HG03378 (cell line): ENCODE results near the gene RUNDC1.
"Not testable (repeated sequence)": the region's sequence is repeated elsewhere in the genome, so short reads cannot be mapped to it uniquely, and the experiment has no call there.

ENCODE experiments used
- ATAC-seq: cut with Tn5 transposase; IDR thresholded peaks from one replicate; pipeline ENCODE4 v1.9.1; 2021; ENCODE audit warnings: mild to moderate bottlenecking, moderate library complexity; ENCODE audit not compliant: unreplicated experiment

The RUNDC1 gene

DNA sequence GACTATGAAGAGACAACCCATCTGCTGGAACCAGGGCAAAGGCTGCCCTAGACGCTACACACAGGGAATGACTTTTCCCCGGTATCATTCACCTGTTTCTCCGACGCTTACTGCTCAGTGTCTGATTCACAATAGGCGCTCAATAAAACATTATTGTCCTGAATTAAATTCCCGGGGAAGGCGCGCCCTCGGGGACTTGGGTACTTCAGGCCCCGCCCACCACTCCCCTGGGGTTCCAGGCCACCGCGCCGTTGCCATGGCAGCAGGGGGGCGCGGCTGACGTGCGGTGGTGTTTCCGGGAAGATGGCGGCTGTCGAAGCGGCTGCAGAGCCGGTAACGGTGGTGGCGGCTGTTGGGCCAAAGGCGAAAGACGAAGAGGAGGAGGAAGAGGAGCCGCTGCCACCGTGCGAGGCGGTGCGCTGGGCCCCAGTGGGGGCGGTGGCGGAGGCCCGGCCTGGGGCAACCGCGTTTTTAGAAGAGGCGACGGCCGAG is at the start of gene RUNDC1:
Gene RUNDC1, plus strand, starts transcription at position 292 of the 492 bp plus-strand sequence. Its CDS starts 12 bp downstream, at position 304.
- ATAC-seq: no peak

DNA sequence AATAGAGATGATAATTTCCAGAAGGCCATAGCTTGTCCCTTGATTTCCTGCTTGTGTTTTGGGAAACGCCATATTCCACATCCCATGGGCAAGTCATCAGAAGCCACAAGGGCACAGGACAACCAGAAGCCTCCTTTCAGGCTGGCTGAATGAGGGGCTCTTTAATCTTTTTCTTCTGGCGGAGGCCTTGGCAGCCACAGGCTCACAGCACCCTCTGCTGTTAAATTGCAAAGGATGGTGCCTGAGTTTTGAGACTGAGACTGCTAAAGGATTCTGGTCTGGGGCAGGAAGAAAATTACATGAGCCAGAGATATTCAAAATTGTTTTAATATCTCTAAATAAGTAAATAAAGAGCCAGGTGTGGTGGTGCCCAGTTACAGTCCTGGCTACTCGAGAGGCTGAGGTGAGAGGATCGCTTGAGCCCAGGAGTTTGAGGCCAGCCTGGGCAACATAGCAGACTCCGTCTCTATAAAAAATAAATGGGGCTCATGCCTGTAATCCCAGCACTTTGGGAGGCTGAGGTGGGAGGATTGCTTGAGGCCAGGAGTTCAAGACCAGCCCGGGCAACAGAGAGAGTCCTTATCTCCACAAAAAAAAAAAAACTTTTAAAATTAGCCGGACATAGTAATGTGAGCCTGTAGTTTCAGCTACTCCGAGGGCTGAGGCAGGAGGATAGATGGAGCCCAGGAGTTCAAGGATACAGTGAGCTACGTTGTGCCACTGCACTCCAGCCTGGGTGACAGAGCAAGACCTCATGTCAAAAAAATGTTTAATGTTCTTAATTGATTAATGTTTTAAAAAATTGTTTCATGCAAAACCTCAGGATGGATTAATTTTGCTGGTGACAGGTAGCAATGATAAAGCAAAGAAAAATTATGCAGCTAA is 42.4 kb upstream of the RUNDC1 start:
- no peak for ATAC-seq

DNA sequence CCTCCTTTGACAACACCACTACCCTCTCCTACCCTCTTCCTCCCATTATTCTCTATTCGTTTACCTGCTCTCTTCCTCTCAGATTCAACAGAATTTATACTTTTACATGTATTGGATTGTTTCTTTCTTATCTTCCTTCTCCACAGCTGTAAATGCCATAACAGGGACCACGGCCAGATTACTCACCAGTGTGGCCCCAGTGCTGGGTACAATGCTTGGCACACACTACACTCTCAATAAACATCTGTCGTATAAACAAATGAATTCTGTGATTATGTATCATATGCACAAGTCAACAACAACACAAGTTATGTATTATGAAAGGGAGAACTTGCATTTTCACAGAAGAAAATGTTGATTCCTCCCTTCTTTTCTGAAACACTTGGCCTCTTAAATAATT is 36.2 kb upstream of the RUNDC1 start:
- ATAC-seq: no peak

GRCh38 chr17:42946812-42947211 is 33.6 kb upstream of the RUNDC1 start:
- no peak for ATAC-seq

DNA sequence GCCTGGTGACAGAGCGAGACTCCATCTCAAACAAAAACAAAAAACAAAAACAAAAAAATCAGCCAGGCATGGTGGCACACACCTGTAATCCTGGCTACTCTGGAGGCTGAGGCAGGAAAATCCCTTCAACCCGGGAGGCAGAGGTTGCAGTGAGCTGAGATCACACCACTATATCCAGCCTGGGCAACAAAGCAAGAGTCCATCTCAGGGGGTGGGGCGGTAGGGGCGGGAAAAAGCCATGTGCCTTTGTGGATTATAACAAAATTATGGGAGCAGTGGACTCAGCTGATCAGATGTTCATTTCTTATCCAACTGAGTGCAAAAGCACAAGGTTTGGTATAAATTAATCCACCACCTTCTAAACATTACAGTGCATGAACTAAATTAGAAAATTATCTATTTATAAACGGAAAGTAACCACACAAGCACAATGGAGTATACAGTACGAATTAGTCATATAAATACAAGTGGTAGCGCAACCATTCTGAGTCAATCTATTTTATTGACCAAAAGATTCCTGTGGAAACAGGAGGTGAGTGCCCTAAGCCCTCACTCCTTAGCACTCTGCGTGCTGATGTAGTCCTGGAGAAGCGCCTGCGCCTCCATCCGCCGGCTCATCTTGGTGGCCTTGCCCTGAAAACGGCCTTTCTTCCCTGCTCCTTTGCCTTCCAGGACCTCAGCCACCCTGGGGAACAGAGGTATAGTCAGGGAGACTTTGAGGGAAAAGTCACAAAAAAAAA is 30.2 kb upstream of the RUNDC1 start:
- no peak for ATAC-seq

DNA sequence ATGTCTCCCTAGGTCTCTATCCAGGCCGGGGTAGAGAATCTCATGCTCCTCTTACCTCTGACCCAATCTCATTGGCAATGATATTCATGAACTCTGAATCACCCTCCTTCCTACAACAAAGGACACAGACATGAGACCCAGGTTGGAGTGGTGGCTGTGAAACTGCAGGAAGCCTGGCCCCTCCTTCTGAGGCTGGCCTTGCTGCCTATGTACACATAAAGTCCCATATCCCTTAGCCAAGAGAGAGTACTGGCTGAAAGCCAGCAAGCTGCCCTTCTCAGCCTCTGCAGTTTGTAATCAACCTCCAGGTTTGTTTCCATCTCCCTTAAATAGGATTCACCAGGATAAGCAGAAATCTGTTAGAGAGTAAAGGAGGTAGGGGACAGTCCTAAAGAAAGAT is 26.7 kb upstream of the RUNDC1 start:
- no peak for ATAC-seq

GRCh38 chr17:42964161-42964932 is 16.0 kb upstream of the RUNDC1 start, which contains the start of gene AARSD1:
Gene AARSD1, minus strand, starts transcription at chr17:42964454. Its CDS starts 14 bp downstream, at chr17:42964440.
- peak; percentile 71 for ATAC-seq

DNA sequence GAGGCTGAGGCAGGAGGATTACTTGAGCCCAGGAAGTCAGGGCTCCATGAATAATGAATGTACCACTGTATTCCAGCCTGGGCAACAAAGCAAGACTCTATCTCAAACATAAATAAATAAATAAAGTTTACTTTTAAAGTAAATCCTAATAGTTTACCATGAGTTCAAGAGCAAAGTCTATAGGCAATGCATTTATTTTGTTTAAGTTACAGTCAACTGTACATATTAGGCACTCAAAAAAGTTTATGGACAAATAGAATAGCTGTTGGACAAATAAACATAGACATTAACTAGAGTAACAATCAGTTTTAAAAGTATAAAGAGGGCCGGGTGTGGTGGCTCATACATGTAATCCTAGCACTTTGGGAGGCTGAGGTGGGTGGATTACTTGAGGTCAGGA is 12.4 kb upstream of the RUNDC1 start:
- no peak for ATAC-seq

DNA sequence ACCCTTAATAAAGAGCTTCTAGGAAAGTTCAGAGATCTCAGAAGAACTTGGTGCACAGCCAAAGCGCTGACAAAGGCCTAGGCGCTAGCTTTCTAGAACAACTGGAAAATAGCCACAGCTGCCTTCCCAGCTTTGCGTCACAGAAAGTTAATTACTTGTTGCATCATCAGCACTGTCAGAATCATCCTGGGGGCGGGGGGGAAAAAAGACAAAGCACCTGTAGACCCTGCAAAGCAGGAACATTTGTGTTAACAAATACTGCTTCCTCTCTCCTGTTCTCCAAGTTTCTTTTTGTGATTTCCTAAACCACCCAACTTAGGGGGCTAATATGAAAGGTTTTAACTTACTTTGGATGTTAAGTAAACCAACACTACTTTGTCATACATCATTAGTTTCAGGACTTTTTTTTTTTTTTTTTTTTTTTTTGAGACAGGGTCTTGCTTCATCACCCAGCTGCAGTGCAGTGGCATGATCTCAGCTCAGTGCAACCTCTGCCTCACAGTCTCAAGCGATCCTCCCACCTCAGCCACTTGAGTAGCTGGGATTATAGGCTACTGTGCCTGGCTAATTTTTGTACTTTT is 11.3 kb upstream of the RUNDC1 start:
- ATAC-seq: no peak

DNA sequence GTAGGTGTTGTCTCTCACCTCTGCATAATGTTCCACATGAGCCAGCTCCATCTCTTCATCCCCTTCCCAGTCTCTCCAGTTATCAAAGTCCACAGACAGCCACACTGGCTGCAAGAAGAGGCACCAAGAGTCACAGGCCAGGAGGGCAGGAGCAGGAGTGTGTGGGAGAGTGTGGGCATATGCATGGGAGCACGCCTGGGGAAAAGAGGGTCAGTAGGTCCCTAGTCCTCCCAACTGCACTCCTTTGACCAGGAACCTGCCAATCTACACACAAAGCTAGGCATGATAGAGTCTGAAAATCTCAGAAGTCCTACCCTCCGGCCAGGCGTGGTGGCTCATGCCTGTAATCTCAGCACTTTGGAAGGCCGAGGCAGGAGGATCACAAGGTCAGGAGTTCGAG is 8.8 kb upstream of the RUNDC1 start:
- ATAC-seq: no peak

- not testable (repeated sequence) for ATAC-seq
These were observed 7.0 kb upstream of the RUNDC1 start for GRCh38 chr17:42973323-42973722.

GRCh38 chr17:42975265-42975664 is 5.1 kb upstream of the RUNDC1 start:
- no peak for ATAC-seq

DNA sequence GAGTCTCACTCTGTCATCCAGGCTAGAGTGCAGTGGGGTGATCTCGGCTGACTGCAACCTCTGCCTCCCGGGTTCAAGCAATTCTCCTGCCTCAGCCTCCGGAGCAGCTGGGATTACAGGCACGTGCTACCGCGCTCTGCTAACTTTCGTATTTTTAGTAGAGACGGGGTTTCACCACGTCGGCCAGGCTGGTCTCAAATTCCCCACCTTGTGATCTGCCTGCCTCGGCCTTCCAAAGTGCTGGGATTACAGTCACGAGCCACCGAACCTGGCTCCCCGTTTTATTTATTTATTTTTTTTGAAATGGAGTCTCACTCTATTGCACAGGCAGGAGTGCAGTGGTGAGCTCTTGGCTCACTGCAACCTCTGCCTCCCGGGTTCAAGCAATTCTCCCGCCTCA is 4.7 kb upstream of the RUNDC1 start:
- ATAC-seq: not testable (repeated sequence)

DNA sequence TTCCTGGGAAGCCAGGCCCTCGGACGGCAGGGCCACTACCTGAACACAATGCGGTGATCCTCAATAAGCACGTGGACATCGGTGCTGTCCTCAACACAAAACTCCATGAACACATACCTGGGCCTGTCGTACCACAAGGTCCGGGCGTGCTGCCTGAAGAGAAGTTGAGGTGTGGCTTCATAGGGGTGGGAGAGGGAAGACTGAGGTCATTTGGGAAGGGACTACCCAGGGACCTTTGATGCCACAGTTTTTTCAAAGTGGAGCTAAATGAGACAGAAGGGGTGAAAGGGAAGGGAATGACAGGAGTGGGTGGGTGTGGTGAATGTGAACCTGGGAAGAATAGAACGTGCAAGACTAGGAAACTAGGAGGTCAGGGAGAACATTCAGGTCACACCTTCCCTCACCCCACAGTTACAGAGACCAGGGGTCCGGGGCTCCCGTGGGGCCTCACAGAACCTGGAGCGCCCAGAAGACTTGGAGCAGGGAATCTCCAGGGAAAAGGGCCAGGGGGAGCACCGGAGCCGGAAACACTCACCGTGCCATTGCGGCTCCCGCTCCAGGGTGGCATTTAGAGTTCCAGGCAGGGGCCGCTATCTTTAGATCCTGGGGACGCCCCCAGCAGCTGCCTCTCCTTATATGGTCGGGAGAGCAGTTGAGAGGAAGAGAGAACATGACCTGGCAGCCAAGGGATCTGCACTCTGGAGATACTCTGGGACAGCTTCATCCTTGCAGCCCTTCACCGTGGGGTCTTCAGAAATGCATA is 673 bp upstream of the RUNDC1 start, which contains the start of gene PTGES3L:
Gene PTGES3L, minus strand, starts transcription at position 570 of the 763 bp plus-strand sequence. Its CDS starts 27 bp downstream, at position 543.
- ATAC-seq: no peak

GRCh38 chr17:42980766-42981397 is 517 bp downstream of the RUNDC1 start:
- no peak for ATAC-seq

DNA sequence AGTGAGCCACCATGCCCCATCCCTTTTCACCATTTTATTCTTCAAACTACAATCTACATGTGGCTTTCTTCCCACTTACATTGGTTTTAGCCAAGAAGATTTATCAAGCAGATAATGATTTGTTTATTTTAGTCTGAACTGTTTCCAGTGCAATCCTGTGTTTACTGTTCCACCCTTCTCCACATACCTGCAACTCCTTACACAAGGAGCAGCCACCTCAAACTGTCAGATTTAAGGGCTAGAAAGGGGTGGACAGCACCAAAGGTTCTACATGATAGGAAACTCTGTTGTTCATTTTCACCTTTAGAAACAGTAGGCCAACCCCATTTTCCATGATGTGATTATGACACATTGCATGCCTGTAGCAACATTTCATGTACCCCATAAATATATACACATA is 1.9 kb downstream of the RUNDC1 start:
- ATAC-seq: no peak

DNA sequence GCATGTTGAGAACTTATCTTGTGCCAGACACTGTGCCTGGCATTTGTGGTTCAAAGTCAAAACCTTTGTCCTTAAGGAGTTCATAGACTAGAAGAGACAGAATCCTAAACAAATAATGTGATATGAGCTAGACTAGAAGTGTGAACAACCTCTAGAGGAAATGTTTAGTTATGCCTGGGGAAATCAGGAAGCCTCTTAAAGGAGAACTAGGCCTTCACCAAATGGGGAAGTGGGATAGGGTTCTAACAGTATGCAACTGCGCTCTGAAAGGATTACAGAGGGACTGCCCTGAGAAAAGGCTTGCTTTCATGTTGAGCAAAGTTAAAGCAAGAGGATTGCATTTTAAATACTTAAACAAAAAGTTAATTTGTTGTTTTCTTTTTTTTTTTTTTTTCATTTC is 4.9 kb downstream of the RUNDC1 start:
- ATAC-seq: no peak

GRCh38 chr17:42989141-42989540 is 8.8 kb downstream of the RUNDC1 start:
- no peak for ATAC-seq
